HG02970 (cell line): ENCODE measurements around the gene CASP4.
A peak's percentile ranks its signal among the peaks of the same experiment; 100 is the strongest.
"Not testable (repeated sequence)": the region's sequence is repeated elsewhere in the genome, so short reads cannot be mapped to it uniquely, and the experiment has no call there.

Experiments
- ATAC-seq: cut with Tn5 transposase; IDR thresholded peaks from one replicate; pipeline ENCODE4 v1.9.1; 2021; ENCODE audit warnings: mild to moderate bottlenecking, moderate library complexity, moderate number of reproducible peaks; ENCODE audit not compliant: unreplicated experiment, low FRiP score

Gene CASP4

GRCh38 chr11:104968355-104968855 is at the start of gene CASP4:
TSS of gene CASP4 (minus strand) at chr11:104968574. CDS start at chr11:104968525, 49 bp downstream.
- ATAC-seq, result peak; percentile 61

- no peak for ATAC-seq
These were observed 39.1 kb upstream of the CASP4 start for GRCh38 chr11:105007463-105007862.

- ATAC-seq, result no peak
These were observed 37.1 kb upstream of the CASP4 start for GRCh38 chr11:105005451-105005845.

- ATAC-seq, result no peak
These were observed 35.6 kb upstream of the CASP4 start for GRCh38 chr11:105004021-105004420.

- no peak for ATAC-seq
These were observed 34.8 kb upstream of the CASP4 start for GRCh38 chr11:105003151-105003550.

GRCh38 chr11:105000797-105001196 is 32.4 kb upstream of the CASP4 start:
- ATAC-seq, result peak; percentile 79

- ATAC-seq, result no peak
These were observed 31.8 kb upstream of the CASP4 start for GRCh38 chr11:105000167-105000566.

- ATAC-seq, result no peak
These were observed 31.3 kb upstream of the CASP4 start for GRCh38 chr11:104999721-105000120.

- no peak for ATAC-seq
These were observed 28.9 kb upstream of the CASP4 start for GRCh38 chr11:104997288-104997687.

- no peak for ATAC-seq
These were observed 26.6 kb upstream of the CASP4 start for GRCh38 chr11:104995001-104995408.

- no peak for ATAC-seq
These were observed 24.4 kb upstream of the CASP4 start for GRCh38 chr11:104992781-104993180.

- no peak for ATAC-seq
These were observed 23.6 kb upstream of the CASP4 start for GRCh38 chr11:104991994-104992393.

- no peak for ATAC-seq
These were observed 16.4 kb upstream of the CASP4 start for GRCh38 chr11:104984808-104985207.

GRCh38 chr11:104979839-104980238 is 11.5 kb upstream of the CASP4 start:
- ATAC-seq, result no peak

GRCh38 chr11:104973616-104974015 is 5.2 kb upstream of the CASP4 start:
- ATAC-seq, result no peak

GRCh38 chr11:104972924-104973323 is 4.5 kb upstream of the CASP4 start:
- ATAC-seq, result not testable (repeated sequence)

GRCh38 chr11:104970756-104971155 is 2.4 kb upstream of the CASP4 start:
- no peak for ATAC-seq

- no peak for ATAC-seq
These were observed 742 bp upstream of the CASP4 start for GRCh38 chr11:104968856-104969776.

GRCh38 chr11:104967534-104968354 is 630 bp downstream of the CASP4 start:
- ATAC-seq, result peak; percentile 18

GRCh38 chr11:104965735-104966134 is 2.6 kb downstream of the CASP4 start:
- ATAC-seq, result no peak

- ATAC-seq, result no peak
These were observed 4.1 kb downstream of the CASP4 start for GRCh38 chr11:104964247-104964646.
